Activated B cell treated with CpG ODN at 0.5 μM for 24 hours (primary cell): ENCODE measurements around the gene HOXA10. TPM values are rescaled to one million over a fixed set of nuclear protein-coding genes. Genes with fewer than 3 reads are reported as not detected.
A peak's percentile ranks its signal among the peaks of the same experiment; 100 is the strongest.

Source experiments
- ATAC-seq: fragments of 200-7000 bp; cut with Tn5 transposase; one replicate; pipeline ENCODE4 v1.10.0; 2021; ENCODE audit warnings: low read depth, mild to moderate bottlenecking, moderate library complexity
- CTCF ChIA-PET: fragments of 350-600 bp; sonication (Branson Sonifier 250); formaldehyde crosslinking; loops from one replicate; lab custom pipeline; 2021; ENCODE audit warnings: antibody characterized with exemption; lab: Charles Lee
- POLR2A ChIA-PET: fragments of 350-600 bp; sonication (Branson Sonifier 250); formaldehyde crosslinking; loops from one replicate; lab custom pipeline; 2021; ENCODE audit warnings: antibody characterized with exemption; lab: Charles Lee
- DNase-seq: peaks from one replicate; pipeline ENCODE4 v3.0.0; 2022
- H3K27ac Mint-ChIP-seq: one replicate; pipeline ENCODE4 v1.8.0; 2020; ENCODE audit warnings: mixed read lengths
- H3K27me3 Mint-ChIP-seq: one replicate; pipeline ENCODE4 v1.8.0; 2021; ENCODE audit warnings: mixed read lengths
- H3K36me3 Mint-ChIP-seq: one replicate; pipeline ENCODE4 v1.8.0; 2021; ENCODE audit warnings: low read depth, mixed read lengths
- H3K4me1 Mint-ChIP-seq: one replicate; pipeline ENCODE4 v1.8.0; 2021; ENCODE audit warnings: mixed read lengths
- H3K4me3 Mint-ChIP-seq: one replicate; pipeline ENCODE4 v1.8.0; 2020; ENCODE audit warnings: mild to moderate bottlenecking, mixed read lengths
- H3K9me3 Mint-ChIP-seq: one replicate; pipeline ENCODE4 v1.8.0; 2020; ENCODE audit warnings: mixed read lengths
- CTCF ChIP-seq: fragments of 200-600 bp; IDR thresholded peaks from one replicate; pipeline ENCODE4 v1.8.0; 2022; ENCODE audit warnings: antibody characterized with exemption, mild to moderate bottlenecking
- intact Hi-C: fragments of 100-400 bp; cut with micrococcal nuclease; formaldehyde crosslinking; loops from one replicate; pipeline ENCODE4 v1.15.1; 2024
- total RNA-seq: library from RNA; stranded (reverse); gene quantifications from 2 replicates; pipeline ENCODE4 v1.2.3, GENCODE V29; 2022

HOXA10 gene
- total RNA-seq, 1 donor from 2014 or later = 0.24 TPM

- Mint-ChIP-seq H3K36me3 (no peaks in the 10 kb centered on the region), H3K27ac (no peak overlapping the region), H3K27me3 (peaks cover 76% of the 10 kb centered on the region), H3K4me3 (no peak overlapping the region), H3K9me3 (no peaks in the 10 kb centered on the region), H3K4me1 (peaks cover 33% of the 10 kb centered on the region)
- ATAC-seq (no peak), DNase-seq (no peak)
- ChIA-PET CTCF (interaction anchor here (1.1 kb wide), 1 partner anchor 18 kb away, joined by 3 read pairs; no protein-coding TSS in a partner anchor), POLR2A (no interaction called here)
- intact Hi-C loops = loop anchor here (2.0 kb wide), 1 partner anchor 39 kb away; no protein-coding TSS in a partner anchor
- TF ChIP-seq CTCF = no peak
Observed at GRCh38 chr7:27202018-27202861, 28.1 kb upstream of the HOXA10 start.

GRCh38 chr7:27201580-27202017 lies 27.5 kb upstream of the HOXA10 start:
- Mint-ChIP-seq H3K27ac (peak overlapping the region; percentile 24), H3K4me1 (peaks cover 33% of the 10 kb centered on the region), H3K9me3 (no peaks in the 10 kb centered on the region), H3K27me3 (peaks cover 72% of the 10 kb centered on the region), H3K4me3 (peak overlapping the region; percentile 76), H3K36me3 (no peaks in the 10 kb centered on the region)
- intact Hi-C loops = loop anchor here (2.0 kb wide), 2 partner anchors 17 to 39 kb away; partner anchors contain the start of gene HOXA11
- TF ChIP-seq CTCF = no peak
- ATAC-seq = no peak
- ChIA-PET POLR2A (interaction anchor here (0.6 kb wide), 1 partner anchor 45 kb away, joined by 3 read pairs; no protein-coding TSS in a partner anchor), CTCF (interaction anchor here (1.1 kb wide), 2 partner anchors 19 to 39 kb away, joined by 3 read pairs; no protein-coding TSS in a partner anchor)
- no peak for DNase-seq

- ATAC-seq = peak; percentile 46
- intact Hi-C loops = loop anchor here (2.0 kb wide), 1 partner anchor 16 kb away; the partner anchor contains the start of gene HOXA11
- H3K27me3 Mint-ChIP-seq = peaks cover 71% of the 10 kb centered on the region
- H3K4me3 Mint-ChIP-seq = peak overlapping the region; percentile 76
- H3K36me3 Mint-ChIP-seq = no peaks in the 10 kb centered on the region
- peak overlapping the region; percentile 24 for H3K27ac Mint-ChIP-seq
- DNase-seq = no peak
- peaks cover 33% of the 10 kb centered on the region for H3K4me1 Mint-ChIP-seq
- CTCF ChIA-PET = interaction anchor here (1.1 kb wide), 2 partner anchors 19 to 39 kb away, joined by 3 read pairs; no protein-coding TSS in a partner anchor
- POLR2A ChIA-PET = interaction anchor here (0.6 kb wide), 1 partner anchor 44 kb away, joined by 3 read pairs; no protein-coding TSS in a partner anchor
- H3K9me3 Mint-ChIP-seq = no peaks in the 10 kb centered on the region
- no peak for TF ChIP-seq CTCF
Observed at GRCh38 chr7:27200761-27201579, 26.9 kb upstream of the HOXA10 start.

GRCh38 chr7:27199849-27200760 lies 26.0 kb upstream of the HOXA10 start, which contains the start of gene HOXA13:
Gene HOXA13 (minus strand): TSS chr7:27200091. CDS start chr7:27200077, 14 bp downstream.
- peaks cover 68% of the 10 kb centered on the region for H3K27me3 Mint-ChIP-seq
- ChIA-PET POLR2A (no interaction called here), CTCF (interaction anchor here (1.0 to 1.5 kb wide), 3 partner anchors 406 to 719 kb away, joined by 3 to 4 read pairs (median 3); no protein-coding TSS in a partner anchor)
- TF ChIP-seq CTCF = no peak
- intact Hi-C loops = loop anchor here (2.0 to 10.0 kb wide), 7 partner anchors 15 to 1902 kb away; partner anchors contain the start of genes HOXA11, JAZF1 and TRIL
- H3K9me3 Mint-ChIP-seq = no peaks in the 10 kb centered on the region
- H3K4me3 Mint-ChIP-seq = peak within 1 kb of the TSS; percentile 84
- no peaks in the 10 kb centered on the region for H3K36me3 Mint-ChIP-seq
- peaks cover 27% of the 10 kb centered on the region for H3K4me1 Mint-ChIP-seq
- no peak for DNase-seq
- peak; percentile 78 for ATAC-seq
- H3K27ac Mint-ChIP-seq = peak within 1 kb of the TSS; percentile 59
